Peyer's patch (tissue), 4 donors: ENCODE results near the gene RPRD1A. TPM values are rescaled to one million over a fixed set of nuclear protein-coding genes. Genes with fewer than 3 reads are reported as not detected.

Experiments
- DNase-seq, 3 donors: peaks; one replicate each; pipeline ENCODE4 v3.0.0-alpha.2; 2017 to 2019
- H3K27ac ChIP-seq, 4 donors: fragments of 200-600 bp; sonication (generic); one replicate each; pipeline ENCODE4 v1.5.1; 2016 to 2019
- H3K27me3 ChIP-seq, 2 donors: fragments of 200-600 bp; sonication (generic); one replicate each; pipeline ENCODE4 v1.5.1; 2019
- H3K36me3 ChIP-seq, 3 donors: fragments of 200-600 bp; sonication (generic); one replicate each; pipeline ENCODE4 v1.5.1; 2016 to 2019
- H3K4me1 ChIP-seq, 4 donors: fragments of 200-600 bp; sonication (generic); one replicate each; pipeline ENCODE4 v1.5.1; 2016 to 2019
- H3K4me3 ChIP-seq, 4 donors: fragments of 200-600 bp; sonication (generic); 1 replicate in 3 of 4; 2 replicates in 1 of 4; pipeline ENCODE4 v1.5.1; 2016 to 2019; ENCODE audit warnings: mild to moderate bottlenecking in 1 of 4
- H3K9me3 ChIP-seq, 4 donors: fragments of 200-600 bp; sonication (generic); one replicate each; pipeline ENCODE4 v1.5.1; 2016 to 2019; ENCODE audit warnings: mild to moderate bottlenecking in 1 of 4
- CTCF ChIP-seq, 6 experiments: fragments of 450-650 bp in 4 of 6; fragments of 200-600 bp in 2 of 6; sonication (generic) in 1 of 6; IDR thresholded peaks; one replicate each; pipeline ENCODE4 v1.5.1; 2017 to 2019; ENCODE audit warnings: antibody characterized with exemption in 6 of 6, mild to moderate bottlenecking in 3 of 6, moderate library complexity in 1 of 6
- POLR2A ChIP-seq, 2 donors: fragments of 450-650 bp; IDR thresholded peaks; one replicate each; pipeline ENCODE4 v1.5.1; 2017; ENCODE audit warnings: antibody characterized with exemption in 2 of 2, mild to moderate bottlenecking in 2 of 2, moderate library complexity in 2 of 2
- total RNA-seq, 4 donors: library from RNA; depleted of rRNA; stranded (reverse); fragments of >200 nt; gene quantifications; one replicate each; pipeline ENCODE4 v1.1.0, GENCODE V29; 2016

Gene RPRD1A
- total RNA-seq, 4 donors from 2014 or later = 41.9 to 67.7 (median 50.8) TPM

DNA sequence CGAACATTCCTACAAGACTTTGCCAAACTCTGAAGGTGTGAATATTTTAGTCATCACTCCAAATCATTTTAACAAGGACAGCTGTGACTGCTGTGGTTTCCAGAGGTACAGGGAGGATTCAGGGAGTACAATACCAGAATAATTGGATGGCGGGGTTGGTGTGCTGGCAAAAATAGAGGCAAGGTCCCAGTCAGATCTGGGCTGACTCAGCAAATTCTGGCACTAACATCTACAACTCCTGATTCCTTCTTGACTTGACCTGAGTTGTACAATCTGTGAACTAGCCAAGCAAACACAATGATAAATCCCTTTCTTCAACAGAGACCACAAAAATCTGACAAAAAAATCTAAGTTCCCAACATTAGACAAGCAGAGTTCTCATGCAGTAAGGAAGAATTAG is 54.5 kb downstream of the RPRD1A start:
- Histone ChIP-seq H3K27me3 (no peaks in the 10 kb centered on the region), H3K4me1 (no peaks in the 10 kb centered on the region), H3K36me3 (no peaks in the 10 kb centered on the region), H3K27ac (no peak overlapping the region), H3K9me3 (no peaks in the 10 kb centered on the region), H3K4me3 (no peak overlapping the region)
- no peak for DNase-seq
- TF ChIP-seq POLR2A (IDR thresholded peaks at IDR 0.05) (no peak), CTCF (IDR thresholded peaks at IDR 0.05) (no peak)

DNA sequence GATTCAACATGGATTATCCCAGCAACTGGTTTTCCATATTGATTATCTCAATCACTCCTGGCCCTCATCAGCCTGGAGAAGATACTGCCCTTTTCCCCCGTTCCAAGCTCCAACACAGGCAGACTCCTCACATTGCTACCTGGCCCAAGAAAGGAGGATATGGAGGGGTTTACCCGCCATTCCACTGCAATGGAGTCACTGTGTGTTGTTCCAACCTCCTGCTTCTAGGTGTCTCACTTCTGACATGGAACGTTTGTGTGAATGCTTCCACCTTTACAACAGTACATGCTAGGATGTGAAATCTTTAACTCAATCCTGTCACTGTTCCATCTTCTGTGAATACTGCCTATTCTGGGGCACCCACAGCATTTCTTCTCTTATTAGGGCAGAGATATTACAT is 58.1 kb downstream of the RPRD1A start:
- TF ChIP-seq CTCF (IDR thresholded peaks at IDR 0.05) (no peak), POLR2A (IDR thresholded peaks at IDR 0.05) (no peak)
- DNase-seq = no peak

DNA sequence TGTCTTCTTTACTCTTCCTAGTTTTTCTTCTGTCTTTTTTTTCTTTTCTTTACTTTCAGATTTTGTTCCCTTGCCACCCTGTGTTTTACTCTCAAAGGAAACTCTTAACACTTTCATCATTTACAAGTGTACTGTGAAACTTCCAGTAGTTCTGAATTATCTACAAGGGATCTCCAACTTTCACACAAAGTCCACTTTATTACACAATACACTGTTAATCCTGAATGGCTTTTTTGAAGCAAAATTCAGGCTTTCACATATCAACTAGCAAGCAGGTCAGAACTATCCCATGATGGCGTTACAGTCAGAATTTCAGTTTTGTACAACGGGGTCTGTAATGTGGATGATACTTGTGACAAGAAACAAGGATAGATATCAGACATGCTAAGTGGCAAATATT is 60.4 kb downstream of the RPRD1A start:
- Histone ChIP-seq H3K27me3 (no peaks in the 10 kb centered on the region), H3K4me3 (no peak overlapping the region), H3K9me3 (no peaks in the 10 kb centered on the region), H3K36me3 (no peaks in the 10 kb centered on the region), H3K4me1 (no peaks in the 10 kb centered on the region), H3K27ac (no peak overlapping the region)
- TF ChIP-seq POLR2A (IDR thresholded peaks at IDR 0.05) = no peak
- TF ChIP-seq CTCF (IDR thresholded peaks at IDR 0.05) = no peak
- DNase-seq = no peak

More for the DNA sequence above, 58.1 kb downstream of the RPRD1A start:
- Histone ChIP-seq H3K9me3 (no peaks in the 10 kb centered on the region), H3K4me1 (no peaks in the 10 kb centered on the region), H3K27ac (no peak overlapping the region), H3K27me3 (no peaks in the 10 kb centered on the region), H3K36me3 (no peaks in the 10 kb centered on the region), H3K4me3 (no peak overlapping the region)

- no peaks in the 10 kb centered on the region for H3K27me3 ChIP-seq
These were observed 67.4 kb downstream of the RPRD1A start for GRCh38 chr18:35999925-36000324.

GRCh38 chr18:35998967-35999366 is 68.4 kb downstream of the RPRD1A start:
- Histone ChIP-seq H3K4me3 (no peak overlapping the region), H3K27me3 (no peaks in the 10 kb centered on the region), H3K9me3 (no peaks in the 10 kb centered on the region), H3K4me1 (no peaks in the 10 kb centered on the region), H3K27ac (no peak overlapping the region), H3K36me3 (no peaks in the 10 kb centered on the region)
- no peak for DNase-seq
- TF ChIP-seq CTCF (IDR thresholded peaks at IDR 0.05) (peak in 3 of 6 experiments; percentile 18 to 32 (median 24)), POLR2A (IDR thresholded peaks at IDR 0.05) (no peak)

More at GRCh38 chr18:35999925-36000324, 67.4 kb downstream of the RPRD1A start:
- Histone ChIP-seq H3K27ac (no peak overlapping the region), H3K9me3 (no peaks in the 10 kb centered on the region), H3K4me3 (no peak overlapping the region), H3K4me1 (no peaks in the 10 kb centered on the region), H3K36me3 (no peaks in the 10 kb centered on the region)
- TF ChIP-seq POLR2A (IDR thresholded peaks at IDR 0.05) = no peak
- no peak for TF ChIP-seq CTCF (IDR thresholded peaks at IDR 0.05)
- no peak for DNase-seq

GRCh38 chr18:35993013-35993412 is 74.3 kb downstream of the RPRD1A start:
- H3K9me3 ChIP-seq = no peaks in the 10 kb centered on the region
- no peaks in the 10 kb centered on the region for H3K4me1 ChIP-seq
- peaks cover 0 to 15% (median 0%) of the 10 kb centered on the region in 3 donors for H3K36me3 ChIP-seq
- H3K4me3 ChIP-seq = no peak overlapping the region
- no peak overlapping the region for H3K27ac ChIP-seq
- no peak for TF ChIP-seq POLR2A (IDR thresholded peaks at IDR 0.05)
- no peak for TF ChIP-seq CTCF (IDR thresholded peaks at IDR 0.05)
- no peaks in the 10 kb centered on the region for H3K27me3 ChIP-seq
- no peak for DNase-seq
